Activated T-helper 9 cell treated with anti-CD3 and anti-CD28 coated beads, Interleukin-2, amount 50 U/mL, for 16 hours (primary cell): ENCODE results near the gene TMEM108.
"Not testable (repeated sequence)": the region's sequence is repeated elsewhere in the genome, so short reads cannot be mapped to it uniquely, and the experiment has no call there.

Source experiments
- DNase-seq: peaks from one replicate; pipeline ENCODE4 v3.0.0-alpha.2; 2020; ENCODE audit warnings: low read depth

The TMEM108 gene

DNA sequence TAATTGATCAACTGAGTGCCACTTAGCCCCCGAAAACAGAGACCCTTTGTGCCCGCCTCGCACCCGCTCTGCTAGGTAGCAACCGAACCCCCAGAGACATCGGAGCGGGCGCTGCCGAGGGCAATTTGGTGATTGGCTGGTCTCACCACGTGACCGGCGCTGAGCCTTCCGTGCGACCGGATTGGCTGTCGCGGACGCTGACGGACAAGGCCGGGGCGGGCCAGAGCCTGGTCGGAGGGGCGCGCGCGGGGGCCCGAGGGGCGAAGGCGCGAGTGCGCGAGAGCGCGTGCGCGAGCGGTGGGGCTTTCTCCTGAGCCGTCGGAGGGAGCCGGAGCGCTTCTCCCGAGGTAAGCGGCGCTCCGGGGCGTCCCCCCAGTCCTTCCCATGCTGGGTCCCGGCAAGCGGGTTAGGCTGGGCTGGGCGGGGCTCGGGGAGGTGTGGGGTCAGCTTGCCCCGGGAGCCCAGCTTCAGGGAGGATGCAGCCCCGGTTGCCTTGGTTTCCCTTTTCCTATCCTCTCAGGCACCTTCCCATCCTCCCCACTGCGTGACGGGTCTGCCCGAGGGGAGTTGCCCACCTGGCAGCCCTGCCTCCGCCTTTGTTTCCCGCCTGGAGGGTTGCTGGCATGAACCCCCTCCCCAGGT, at the start of gene TMEM108:
TSS of gene TMEM108 (plus strand) at position 303 of the 642 bp plus-strand sequence.
- no peak for DNase-seq

DNA sequence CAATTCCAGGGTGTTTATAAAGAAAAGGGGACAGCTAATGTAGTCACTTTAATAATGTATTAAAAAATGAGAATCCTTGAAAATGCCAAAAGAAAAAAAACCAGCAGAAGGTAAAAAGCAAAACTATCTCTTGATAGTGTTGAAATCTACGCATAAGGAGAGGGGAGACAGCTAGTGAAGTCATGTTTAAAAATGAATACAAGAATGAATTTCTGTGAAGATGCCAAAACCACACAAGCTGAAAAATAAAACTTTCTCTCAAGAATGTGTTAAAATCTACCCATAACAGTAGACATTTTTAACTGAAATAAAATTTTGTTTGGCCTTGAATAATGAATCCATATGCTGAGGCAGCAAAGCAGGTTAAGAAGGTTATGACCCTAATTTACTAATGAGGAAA, 42.2 kb upstream of the TMEM108 start:
- no peak for DNase-seq

DNA sequence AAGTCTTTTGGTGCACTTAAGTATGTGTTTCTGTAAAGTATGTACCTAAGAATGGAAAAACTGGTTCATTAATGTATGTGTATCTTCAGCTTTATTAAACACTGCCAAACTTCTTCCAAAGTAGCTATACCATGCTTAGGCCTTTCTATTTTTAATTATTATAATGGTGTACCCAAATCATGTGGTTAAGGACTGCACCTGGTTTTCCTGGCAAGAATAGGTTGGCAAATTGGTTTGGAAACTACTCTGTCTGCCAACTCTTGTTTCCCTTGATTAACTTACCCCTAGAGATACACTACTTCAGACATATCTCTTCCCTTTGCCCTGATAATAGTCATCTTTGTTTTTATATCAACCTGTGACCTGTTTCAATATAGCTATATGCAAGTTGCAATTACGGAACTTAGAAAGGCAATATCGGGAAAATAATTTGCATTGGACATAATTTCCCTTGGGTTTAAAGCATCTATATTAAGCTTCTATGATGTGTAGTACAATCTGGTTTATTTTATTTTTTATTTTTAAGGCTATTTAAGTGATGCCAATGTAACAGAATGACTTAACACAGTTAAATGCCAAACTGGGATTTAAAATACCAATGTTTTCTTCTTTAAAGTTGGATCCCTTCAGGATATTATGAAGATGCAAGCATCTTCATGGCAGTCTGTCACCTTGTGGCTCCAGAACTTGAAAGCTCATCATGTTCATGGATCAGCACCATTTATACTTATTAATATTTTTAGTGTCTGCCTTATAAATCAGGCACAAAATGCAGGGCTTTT, 40.6 kb upstream of the TMEM108 start:
- no peak for DNase-seq

DNA sequence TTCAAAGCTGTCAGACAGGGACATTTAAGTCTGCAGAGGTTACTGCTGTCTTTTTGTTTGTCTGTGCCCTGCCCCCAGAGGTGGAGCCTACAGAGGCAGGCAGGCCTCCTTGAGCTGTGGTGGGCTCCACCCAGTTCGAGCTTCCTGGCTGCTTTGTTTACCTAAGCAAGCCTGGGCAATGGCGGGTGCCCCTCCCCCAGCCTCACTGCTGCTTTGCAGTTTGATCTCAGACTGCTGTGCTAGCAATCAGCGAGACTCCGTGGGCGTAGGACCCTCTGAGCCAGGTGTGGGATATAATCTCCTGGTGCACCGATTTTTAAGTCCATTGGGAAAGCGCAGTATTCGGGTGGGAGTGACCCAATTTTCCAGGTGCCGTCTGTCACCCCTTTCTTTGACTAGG, 33.2 kb upstream of the TMEM108 start:
- DNase-seq: not testable (repeated sequence)

DNA sequence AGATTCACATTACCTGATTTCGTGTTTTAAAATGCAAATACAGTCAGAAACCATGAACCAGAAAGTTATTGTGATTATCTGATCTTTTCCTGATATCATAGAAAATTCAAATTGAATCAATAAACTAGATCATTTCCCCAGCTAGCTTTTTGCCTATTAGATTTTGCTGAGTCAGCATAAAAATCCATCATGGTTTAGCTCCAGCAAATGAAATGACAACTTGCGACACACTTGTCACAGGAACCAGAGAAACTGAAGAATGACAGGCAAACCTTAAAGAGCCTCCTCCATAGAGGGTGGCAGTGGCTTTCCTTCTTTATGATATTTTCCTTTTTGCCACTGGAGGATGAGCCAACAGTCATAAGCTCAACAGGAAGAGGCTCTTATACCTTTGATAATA, 30.6 kb upstream of the TMEM108 start:
- DNase-seq: no peak

DNA sequence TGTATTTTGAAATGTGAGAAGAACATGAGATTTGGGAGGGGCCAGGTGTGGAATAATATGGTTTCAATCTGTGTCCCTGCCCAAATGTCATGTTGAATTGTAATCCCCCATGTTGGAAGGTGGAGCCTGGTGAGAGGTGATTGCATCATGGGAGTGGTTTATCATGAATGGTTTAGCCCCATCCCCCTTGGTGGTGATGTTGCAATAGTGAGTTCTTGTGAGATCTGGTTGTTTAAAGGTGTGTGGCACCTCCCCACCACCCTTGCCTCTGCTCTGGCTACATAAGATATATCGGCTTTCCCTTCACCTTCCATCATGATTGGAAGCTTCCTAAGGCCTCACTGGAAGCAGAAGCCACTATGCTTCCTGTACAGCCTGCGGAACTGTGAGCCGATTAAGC, 23.9 kb upstream of the TMEM108 start:
- DNase-seq: no peak

GRCh38 chr3:133015573-133015972, 22.6 kb upstream of the TMEM108 start:
- not testable (repeated sequence) for DNase-seq

DNA sequence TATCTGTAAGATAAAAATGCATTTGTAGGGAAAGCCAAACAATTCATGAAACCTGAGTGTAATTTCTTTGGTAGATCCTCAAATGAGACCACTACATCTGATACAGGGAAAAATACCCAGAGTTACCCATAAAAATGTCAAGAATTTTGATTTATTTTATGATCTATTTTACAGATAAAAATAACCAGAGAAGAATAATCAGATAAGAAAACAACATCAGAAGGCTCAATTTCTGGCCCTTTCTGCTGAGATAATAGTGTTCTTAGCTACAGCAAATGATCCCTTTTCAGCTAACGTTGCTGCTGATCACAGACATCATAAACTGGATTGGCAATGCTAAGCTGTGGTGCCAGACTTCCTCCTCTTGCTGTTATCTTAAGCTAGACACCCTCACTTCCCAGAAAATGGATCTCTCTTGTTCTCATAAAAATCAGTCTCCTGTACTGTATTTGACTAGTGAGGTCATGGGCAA, 21.3 kb upstream of the TMEM108 start:
- DNase-seq: no peak

DNA sequence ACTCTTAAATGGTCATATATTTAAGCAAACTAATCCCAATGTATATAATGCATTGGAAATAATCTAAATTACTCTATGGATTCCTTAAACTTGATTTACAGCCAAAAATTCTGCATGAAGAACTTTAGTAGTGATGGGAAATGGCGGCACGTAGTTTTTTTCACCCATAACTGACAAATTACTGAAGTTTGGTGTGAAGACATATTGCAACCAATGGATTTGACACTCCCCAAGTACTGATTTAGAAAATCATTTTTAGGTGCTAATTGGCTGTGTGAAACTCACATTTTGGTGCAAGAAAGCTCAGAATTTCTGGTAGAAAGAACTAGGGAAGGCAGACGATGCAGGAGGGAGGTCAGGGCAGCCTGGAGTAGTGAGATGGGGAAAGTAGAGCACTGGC, 19.3 kb upstream of the TMEM108 start:
- no peak for DNase-seq

DNA sequence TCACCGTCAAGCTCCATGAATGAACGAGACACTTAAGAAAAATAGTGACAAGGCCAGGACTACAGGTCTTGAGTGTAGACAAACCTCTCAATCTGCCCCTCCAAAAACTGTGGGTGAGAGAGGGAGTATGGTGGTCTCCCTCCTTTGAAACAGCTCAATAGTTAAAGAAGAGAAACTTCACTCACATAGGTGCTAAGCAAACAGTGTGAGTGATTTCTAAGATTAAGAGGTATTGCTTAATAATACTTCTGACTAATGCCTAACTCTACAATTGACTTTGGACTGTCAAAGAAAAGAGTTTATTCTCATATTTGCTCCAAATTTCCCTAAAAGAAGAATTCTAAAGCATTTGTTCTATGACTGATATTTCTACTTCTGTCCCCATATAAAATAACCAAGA, 17.0 kb upstream of the TMEM108 start:
- no peak for DNase-seq

DNA sequence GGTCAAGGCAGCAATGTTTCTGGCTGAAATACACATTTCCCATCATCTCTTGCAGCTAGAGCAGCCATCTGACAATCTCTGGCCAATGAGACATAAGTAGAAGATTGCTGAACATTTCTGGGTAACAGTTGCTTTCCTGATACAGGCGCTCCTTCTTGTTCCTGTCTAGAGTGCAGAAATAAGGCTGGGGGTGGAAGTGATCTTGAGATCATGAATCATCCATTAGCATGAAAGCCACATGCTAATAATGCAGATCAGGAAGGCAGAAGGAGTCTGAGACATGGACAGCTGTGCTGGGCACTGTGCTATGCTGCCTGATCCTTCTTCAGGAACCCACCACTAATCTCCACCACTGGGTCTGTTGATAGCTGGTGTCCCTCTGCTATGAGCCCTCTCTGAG, 14.8 kb upstream of the TMEM108 start:
- no peak for DNase-seq

- DNase-seq: no peak
These were observed 12.6 kb upstream of the TMEM108 start for GRCh38 chr3:133025546-133025945.

DNA sequence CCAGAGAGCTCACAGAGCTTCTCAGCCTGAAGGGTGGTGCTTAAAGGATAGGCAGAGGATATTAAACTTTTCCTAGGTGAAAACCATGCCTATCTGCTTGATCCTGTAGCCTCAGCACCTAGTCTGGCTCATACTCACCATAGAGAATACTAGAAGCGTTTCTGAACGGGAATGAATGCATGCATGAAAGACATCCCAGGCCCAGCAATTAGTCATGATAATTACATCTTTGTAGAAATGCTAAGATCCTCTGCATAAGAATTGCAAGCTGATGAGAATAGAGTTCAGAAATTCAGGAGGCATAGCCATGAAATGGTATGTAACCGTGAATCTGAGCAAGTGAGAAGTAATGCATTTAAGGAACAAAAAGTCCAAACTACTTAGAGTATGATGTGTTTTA, 5.9 kb upstream of the TMEM108 start:
- DNase-seq: no peak

DNA sequence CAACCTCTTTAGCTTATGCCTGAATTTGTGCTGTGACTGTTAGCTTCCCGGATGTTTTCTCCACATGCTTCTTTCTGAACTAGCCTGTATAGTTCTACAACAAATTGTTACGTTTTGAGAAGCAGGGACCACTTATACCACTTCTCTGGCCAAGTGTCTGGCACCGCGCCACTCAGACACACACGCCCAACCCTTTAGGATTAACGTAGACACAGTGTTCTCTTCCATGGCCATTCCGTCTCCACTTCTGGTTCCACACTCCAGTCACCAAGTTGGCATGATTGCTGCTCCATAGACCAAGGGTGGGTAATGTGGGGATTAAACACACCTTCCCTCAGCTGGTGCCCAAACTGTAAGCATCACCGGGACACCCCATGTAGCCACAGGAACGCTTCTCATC, 755 bp upstream of the TMEM108 start:
- no peak for DNase-seq

- no peak for DNase-seq
These were observed 662 bp downstream of the TMEM108 start for GRCh38 chr3:133038731-133039375.

DNA sequence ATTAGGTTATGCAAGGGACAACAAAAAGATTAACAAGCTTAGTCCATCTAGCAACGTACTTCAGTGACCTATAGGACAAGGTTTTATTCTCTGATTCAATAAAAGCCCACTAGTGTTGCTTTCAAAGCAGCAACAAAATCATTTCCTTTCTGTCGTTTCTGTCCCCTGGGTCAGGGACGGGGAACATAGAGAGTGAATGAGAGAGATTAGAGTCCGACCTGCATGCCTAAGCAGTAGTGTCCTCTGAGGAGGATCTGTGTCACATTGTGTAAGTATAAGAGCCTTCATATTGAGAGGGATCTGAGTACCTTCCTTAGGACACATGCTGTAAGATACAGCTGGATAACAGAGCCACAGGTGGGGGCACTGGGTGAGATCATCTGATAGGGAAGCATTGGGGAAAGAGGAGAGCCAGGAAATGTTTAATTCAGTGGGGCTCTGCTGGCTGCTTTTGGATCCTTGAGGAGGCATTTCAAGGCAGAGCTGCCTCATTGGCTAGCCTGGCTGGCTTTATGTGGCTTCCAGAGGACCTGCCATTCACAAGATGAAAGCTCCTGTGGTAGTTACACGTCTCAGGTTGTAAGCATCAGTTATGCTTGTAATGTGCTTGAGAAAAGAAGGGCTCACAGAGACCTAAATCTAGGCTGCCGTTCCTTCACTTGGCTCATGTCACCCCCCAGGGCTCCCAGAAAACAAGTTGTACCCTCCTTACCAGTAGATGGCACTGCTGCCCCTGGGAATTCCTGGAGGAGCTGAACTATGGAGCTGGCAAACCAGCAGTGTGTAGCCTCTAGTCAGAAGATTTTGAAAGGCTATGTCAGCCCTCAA, 2.7 kb downstream of the TMEM108 start:
- DNase-seq: no peak

GRCh38 chr3:133041524-133041829, 3.3 kb downstream of the TMEM108 start:
- DNase-seq: no peak

GRCh38 chr3:133042778-133043177, 4.6 kb downstream of the TMEM108 start:
- DNase-seq: no peak

DNA sequence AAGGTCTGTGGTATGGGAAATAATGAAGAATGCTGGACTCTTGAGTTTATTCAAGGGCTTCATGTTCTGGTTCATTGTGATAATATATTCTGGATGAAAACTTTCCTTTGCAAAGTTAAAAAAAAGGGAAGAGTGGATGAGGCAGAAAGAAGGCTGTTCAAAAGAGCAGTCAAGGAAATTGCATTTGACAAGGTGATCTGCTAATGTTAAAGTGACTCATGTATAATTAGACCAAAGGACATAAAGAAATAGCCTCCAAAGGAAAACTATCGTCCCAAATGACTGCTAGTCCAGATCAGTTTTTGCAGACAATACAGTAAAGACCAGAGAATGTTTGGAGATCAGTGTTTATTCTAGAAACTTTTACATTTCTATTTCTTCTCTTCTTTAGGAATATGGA, 9.8 kb downstream of the TMEM108 start:
- no peak for DNase-seq

DNA sequence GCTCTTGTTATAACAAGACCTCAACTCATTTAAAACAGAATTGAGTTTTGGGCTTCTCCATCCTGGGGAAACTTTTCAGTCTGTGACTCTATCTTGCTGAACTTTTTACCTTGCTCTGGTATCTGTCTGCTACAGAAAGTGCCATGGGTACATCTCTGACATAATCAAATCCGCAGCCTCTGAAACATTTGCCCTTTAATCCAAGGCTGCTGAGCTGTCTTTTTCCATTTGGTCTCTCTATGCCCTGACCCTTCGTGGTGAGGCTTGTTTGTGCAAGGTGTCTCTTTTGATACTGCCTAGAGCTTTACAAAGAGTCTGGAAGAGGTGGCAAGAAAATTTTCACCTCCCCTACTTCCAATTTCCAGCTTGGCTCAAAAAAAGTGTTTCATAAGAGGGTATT, 11.3 kb downstream of the TMEM108 start:
- DNase-seq: no peak

DNA sequence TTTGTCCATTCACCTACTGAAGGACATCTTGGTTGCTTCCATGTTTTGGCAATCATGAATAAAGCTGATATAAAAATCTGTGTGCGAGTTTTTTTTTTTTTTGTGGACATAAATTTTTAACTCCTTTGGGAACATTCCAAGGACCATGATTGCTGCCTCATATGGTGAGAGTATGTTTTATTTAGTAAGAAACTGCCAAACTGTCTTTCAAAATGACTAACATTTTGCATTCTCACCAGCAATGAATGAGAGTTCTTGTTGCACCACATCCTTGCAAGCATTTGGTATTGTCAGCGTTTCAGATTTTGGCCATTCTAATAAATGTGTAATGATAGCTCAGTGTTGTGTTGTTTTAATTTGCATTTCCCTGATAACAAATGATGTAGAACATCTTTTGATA, 12.7 kb downstream of the TMEM108 start:
- DNase-seq: no peak

GRCh38 chr3:133053532-133053931, 15.3 kb downstream of the TMEM108 start:
- DNase-seq: no peak

DNA sequence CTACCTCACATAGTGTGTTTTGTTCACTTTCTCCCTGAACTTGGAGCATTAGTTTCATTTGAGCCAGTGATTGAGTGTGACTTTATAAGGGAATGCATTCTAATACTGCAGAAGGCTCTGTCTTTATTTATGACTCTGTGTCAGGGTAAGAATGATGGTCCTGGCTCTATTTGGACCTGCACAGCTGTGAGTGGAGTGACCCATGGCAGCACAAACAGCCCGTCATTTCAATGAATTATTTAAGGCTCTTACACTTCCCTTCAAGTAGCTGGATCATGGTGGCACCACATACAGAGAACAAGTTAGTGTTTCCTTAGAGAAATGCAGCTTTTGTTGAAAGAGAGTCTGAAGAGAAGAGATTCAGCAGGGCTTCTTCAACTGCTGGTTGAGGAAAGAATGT, 16.4 kb downstream of the TMEM108 start:
- no peak for DNase-seq
